ENCODE data around the gene ADCYAP1.

GRCh38 chr18:950882-951495, 46.3 kb downstream of the ADCYAP1 start:
- TF ChIP-seq CTCF (IDR thresholded peaks at IDR 0.05): no peak
- no peak for TF ChIP-seq EZH2 (IDR thresholded peaks at IDR 0.05; ENCODE audit: borderline replicate concordance, insufficient read depth, low read depth, low read length, poor library complexity, severe bottlenecking)

All from B cell (primary cell).